ENCODE data around the gene SMCHD1.

Gene SMCHD1

GRCh38 chr18:2655178-2655953, at the start of gene SMCHD1:
SMCHD1 (plus strand) TSS chr18:2655726; CDS start chr18:2656076, 350 bp downstream.
- DNase-seq: peak; percentile 92

- peak; percentile 39 for DNase-seq
Observed at GRCh38 chr18:2606335-2606734, 49.2 kb upstream of the SMCHD1 start.

- no peak for DNase-seq
Observed at GRCh38 chr18:2609604-2610003, 45.9 kb upstream of the SMCHD1 start.

- DNase-seq: no peak
Observed at GRCh38 chr18:2610549-2610948, 45.0 kb upstream of the SMCHD1 start.

GRCh38 chr18:2612996-2613395, 42.5 kb upstream of the SMCHD1 start:
- no peak for DNase-seq

- DNase-seq: no peak
Observed at GRCh38 chr18:2617401-2617998, 38.0 kb upstream of the SMCHD1 start.

GRCh38 chr18:2618009-2618408, 37.5 kb upstream of the SMCHD1 start:
- DNase-seq: no peak

GRCh38 chr18:2625217-2625616, 30.3 kb upstream of the SMCHD1 start:
- DNase-seq: no peak

GRCh38 chr18:2627821-2628276, 27.7 kb upstream of the SMCHD1 start:
- DNase-seq: peak; percentile 49

GRCh38 chr18:2629003-2629402, 26.5 kb upstream of the SMCHD1 start:
- no peak for DNase-seq

- DNase-seq: no peak
Observed at GRCh38 chr18:2635586-2635985, 19.9 kb upstream of the SMCHD1 start.

GRCh38 chr18:2636126-2636631, 19.3 kb upstream of the SMCHD1 start:
- no peak for DNase-seq

- DNase-seq: peak; percentile 77
Observed at GRCh38 chr18:2641638-2642037, 13.9 kb upstream of the SMCHD1 start.

- no peak for DNase-seq
Observed at GRCh38 chr18:2642771-2643170, 12.8 kb upstream of the SMCHD1 start.

GRCh38 chr18:2644535-2644934, 11.0 kb upstream of the SMCHD1 start:
- DNase-seq: peak; percentile 41

- DNase-seq: no peak
Observed at GRCh38 chr18:2651981-2652380, 3.5 kb upstream of the SMCHD1 start.

GRCh38 chr18:2653467-2653866, 2.1 kb upstream of the SMCHD1 start:
- DNase-seq: no peak

GRCh38 chr18:2654169-2654927, 1.2 kb upstream of the SMCHD1 start:
- DNase-seq: no peak

- peak; percentile 76 for DNase-seq
Observed at GRCh38 chr18:2654928-2655177, 673 bp upstream of the SMCHD1 start.

GRCh38 chr18:2655954-2656236, 369 bp downstream of the SMCHD1 start:
- DNase-seq: no peak

- peak; percentile 56 for DNase-seq
Observed at GRCh38 chr18:2656237-2656980, 883 bp downstream of the SMCHD1 start.

GRCh38 chr18:2656981-2657512, 1.5 kb downstream of the SMCHD1 start:
- DNase-seq: no peak

Measured in CD4-positive, alpha-beta T cell treated with Interleukin-4 for 4 hours (primary cell).